Mammary epithelial cell (primary cell): ENCODE data around the gene MRGPRX2.

Experiments used
- EZH2 ChIP-seq: IDR thresholded peaks from 2 replicates; pipeline ENCODE4 v1.6.1; 2012; ENCODE audit warnings: low read length, inconsistent platforms, borderline replicate concordance
- TF ChIP-seq, protein P1 (sequence below), 2 donors: IDR thresholded peaks in 1 of 2; conservative IDR thresholded peaks in 1 of 2; 2 replicates each; pipeline ENCODE4 v1.5.1; 2011 to 2012; ENCODE audit warnings: inconsistent platforms in 2 of 2, low read length in 2 of 2, mild to moderate bottlenecking in 2 of 2, control low read depth in 1 of 2, low read depth in 1 of 2; ENCODE audit not compliant: insufficient read depth in 1 of 2; ENCODE audit errors: extremely low read depth in 1 of 2

DNA sequence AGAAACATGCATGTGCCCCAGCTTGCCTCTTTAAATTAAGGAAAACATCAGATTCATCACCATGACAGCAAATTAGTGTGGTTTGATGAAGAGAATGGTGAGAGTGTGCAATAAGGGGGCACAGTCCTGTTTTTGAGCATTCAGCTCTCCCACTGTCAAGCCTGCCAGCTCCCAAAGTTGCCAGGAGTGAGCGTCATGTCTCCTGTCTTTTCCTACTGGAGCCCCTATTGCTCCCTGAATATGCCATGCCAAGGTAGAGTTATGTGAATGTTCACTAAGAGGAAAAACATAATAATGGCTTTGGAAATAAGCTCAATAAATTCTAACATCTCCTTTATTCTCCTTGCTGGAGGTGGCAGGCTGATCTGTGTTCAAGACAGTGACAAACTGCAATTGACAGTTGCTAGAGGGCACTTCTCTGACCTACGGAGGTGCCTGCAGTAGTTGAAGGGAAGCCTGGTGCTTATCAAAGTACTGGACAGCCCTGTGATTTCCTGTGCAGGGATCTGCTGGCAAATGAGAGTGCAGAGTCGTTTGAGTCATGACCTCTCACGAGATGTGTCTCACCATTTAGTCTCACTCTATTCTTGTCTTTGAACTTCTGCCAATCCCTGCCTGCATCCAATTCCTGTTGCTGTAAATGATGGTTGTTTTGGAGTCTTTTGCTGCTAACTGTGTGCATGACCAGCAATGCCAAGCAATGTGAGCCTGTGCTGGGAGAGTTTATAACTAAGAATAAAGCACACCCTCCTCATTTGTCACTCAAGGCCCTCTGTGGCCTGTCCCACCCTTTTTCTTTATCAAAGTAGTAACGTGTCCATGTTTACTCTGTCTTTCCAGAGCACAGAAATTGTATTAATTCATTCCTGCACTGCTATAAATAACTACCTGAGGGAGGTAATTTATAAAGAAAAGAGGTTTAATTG, 34.8 kb downstream of the MRGPRX2 start:
- TF ChIP-seq, protein P1, sequence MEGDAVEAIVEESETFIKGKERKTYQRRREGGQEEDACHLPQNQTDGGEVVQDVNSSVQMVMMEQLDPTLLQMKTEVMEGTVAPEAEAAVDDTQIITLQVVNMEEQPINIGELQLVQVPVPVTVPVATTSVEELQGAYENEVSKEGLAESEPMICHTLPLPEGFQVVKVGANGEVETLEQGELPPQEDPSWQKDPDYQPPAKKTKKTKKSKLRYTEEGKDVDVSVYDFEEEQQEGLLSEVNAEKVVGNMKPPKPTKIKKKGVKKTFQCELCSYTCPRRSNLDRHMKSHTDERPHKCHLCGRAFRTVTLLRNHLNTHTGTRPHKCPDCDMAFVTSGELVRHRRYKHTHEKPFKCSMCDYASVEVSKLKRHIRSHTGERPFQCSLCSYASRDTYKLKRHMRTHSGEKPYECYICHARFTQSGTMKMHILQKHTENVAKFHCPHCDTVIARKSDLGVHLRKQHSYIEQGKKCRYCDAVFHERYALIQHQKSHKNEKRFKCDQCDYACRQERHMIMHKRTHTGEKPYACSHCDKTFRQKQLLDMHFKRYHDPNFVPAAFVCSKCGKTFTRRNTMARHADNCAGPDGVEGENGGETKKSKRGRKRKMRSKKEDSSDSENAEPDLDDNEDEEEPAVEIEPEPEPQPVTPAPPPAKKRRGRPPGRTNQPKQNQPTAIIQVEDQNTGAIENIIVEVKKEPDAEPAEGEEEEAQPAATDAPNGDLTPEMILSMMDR (conservative IDR thresholded peaks at IDR 0.05 in 1 of 2, IDR thresholded peaks at IDR 0.05 in 1 of 2; ENCODE audit: extremely low read depth in 1 of 2, insufficient read depth in 1 of 2, low read depth in 1 of 2, low read length in 2 of 2): no peak
- TF ChIP-seq EZH2: no peak
